GM23338 (cell line): Measurements from ENCODE around the gene LILRB5.
"Not testable (repeated sequence)": the region's sequence is repeated elsewhere in the genome, so short reads cannot be mapped to it uniquely, and the experiment has no call there.

Experiments used
- CREB1 ChIP-seq: fragments of 250-450 bp; sonication (Bioruptor Pico); IDR thresholded peaks from 2 replicates; pipeline ENCODE4 v1.5.0; 2020; ENCODE audit warnings: low read depth, mild to moderate bottlenecking, moderate library complexity
- CTCF ChIP-seq, 2 experiments: fragments of 200-600 bp in 1 of 2; sonication (generic) in 1 of 2; conservative IDR thresholded peaks; 2 replicates each; pipeline versions ENCODE4 v1.5.1 to v1.6.1; 2016 to 2017; ENCODE audit warnings: antibody characterized with exemption in 2 of 2, low read depth in 2 of 2, mild to moderate bottlenecking in 2 of 2, moderate library complexity in 1 of 2
- POLR2AphosphoS5 ChIP-seq: IDR thresholded peaks from 2 replicates; pipeline ENCODE4 v1.6.1; 2016; ENCODE audit warnings: antibody characterized with exemption, low read depth

GRCh38 chr19:54242646-54243045 lies 14.4 kb downstream of the LILRB5 start, which contains the start of gene LILRA6:
- TF ChIP-seq CTCF (conservative IDR thresholded peaks at IDR 0.05; ENCODE audit: low read depth in 2 of 2); POLR2AphosphoS5; CREB1 (CRISPR knock-in tag): not testable (repeated sequence)
